Measurements from ENCODE around the gene ZC3H7A.

GRCh38 chr16:11768849-11769248 is 28.2 kb downstream of the ZC3H7A start:
- TF ChIP-seq CTCF (IDR thresholded peaks at IDR 0.05) (no peak), ZFX (IDR thresholded peaks at IDR 0.05; ENCODE audit: borderline replicate concordance) (no peak)

Data from 22Rv1 (cell line).